SK-N-MC (cell line): ENCODE measurements around the gene SERBP1.

Experiments used
- EZH2 ChIP-seq: fragments of 200-600 bp; sonication (generic); IDR thresholded peaks from one replicate; pipeline ENCODE4 v1.6.1; 2017; ENCODE audit warnings: antibody characterized with exemption
- POLR2AphosphoS5 ChIP-seq: IDR thresholded peaks from 2 replicates; pipeline ENCODE4 v1.6.1; 2012; ENCODE audit warnings: mild to moderate bottlenecking, low read depth, low read length, borderline replicate concordance

DNA sequence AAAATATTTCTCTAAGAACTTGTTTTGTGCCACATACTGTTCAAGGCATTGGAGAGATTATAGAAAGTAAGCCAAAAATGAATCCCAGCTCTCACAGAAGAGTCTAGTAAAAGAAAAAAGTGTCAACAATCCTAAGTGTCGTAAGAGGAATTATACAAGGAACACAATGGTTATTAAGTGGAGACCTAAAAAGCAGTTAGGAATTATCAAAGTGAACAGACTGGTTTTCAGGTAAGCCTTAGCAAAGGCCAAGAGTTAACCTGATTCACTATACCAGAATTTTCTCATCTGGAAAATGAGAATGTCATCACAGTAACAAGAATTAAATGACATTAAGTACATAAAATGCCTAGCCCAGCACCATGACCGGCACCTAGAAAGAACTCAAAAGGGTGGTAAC lies 15.6 kb downstream of the SERBP1 start:
- no peak for TF ChIP-seq EZH2
- TF ChIP-seq POLR2AphosphoS5, result no peak
